NCI-H1105 treated with DMSO at 0.1 percent for 48 hours (cell line): Measurements from ENCODE around the gene CFAP74.

Experiments used
- DNase-seq: peaks from one replicate; lab custom pipeline; 2025; lab: John Stamatoyannopoulos, UW

CFAP74 gene

GRCh38 chr1:1926886-1927660 is 76.5 kb downstream of the CFAP74 start:
- no peak for DNase-seq

GRCh38 chr1:1926346-1926811 is 77.2 kb downstream of the CFAP74 start:
- DNase-seq, result no peak

- no peak for DNase-seq
Measured at GRCh38 chr1:1925437-1926345, 77.9 kb downstream of the CFAP74 start.

- no peak for DNase-seq
Measured at GRCh38 chr1:1924849-1925248, 78.7 kb downstream of the CFAP74 start.

- no peak for DNase-seq
Measured at GRCh38 chr1:1924386-1924785, 79.2 kb downstream of the CFAP74 start.

GRCh38 chr1:1922956-1923833 is 80.4 kb downstream of the CFAP74 start:
- DNase-seq, result no peak

GRCh38 chr1:1922702-1922955 is 81.0 kb downstream of the CFAP74 start:
- DNase-seq, result no peak

- no peak for DNase-seq
Measured at GRCh38 chr1:1921901-1922701, 81.5 kb downstream of the CFAP74 start.

GRCh38 chr1:1921459-1921862 is 82.1 kb downstream of the CFAP74 start:
- DNase-seq, result no peak

- no peak for DNase-seq
Measured at GRCh38 chr1:1920608-1921458, 82.8 kb downstream of the CFAP74 start.

GRCh38 chr1:1920057-1920607 is 83.5 kb downstream of the CFAP74 start:
- no peak for DNase-seq

GRCh38 chr1:1919304-1920056 is 84.1 kb downstream of the CFAP74 start:
- DNase-seq, result peak; percentile 97

- DNase-seq, result no peak
Measured at GRCh38 chr1:1918901-1919303, 84.7 kb downstream of the CFAP74 start, which contains the start of gene TMEM52. TMEM52 (minus strand) TSS chr1:1919279; CDS start chr1:1919265, 14 bp downstream.

GRCh38 chr1:1917995-1918900 is 85.3 kb downstream of the CFAP74 start:
- DNase-seq, result no peak

GRCh38 chr1:1917304-1917976 is 86.1 kb downstream of the CFAP74 start:
- DNase-seq, result no peak

- DNase-seq, result no peak
Measured at GRCh38 chr1:1916851-1917251, 86.7 kb downstream of the CFAP74 start.
